Measurements from ENCODE around the gene GTSE1.

The GTSE1 gene

DNA sequence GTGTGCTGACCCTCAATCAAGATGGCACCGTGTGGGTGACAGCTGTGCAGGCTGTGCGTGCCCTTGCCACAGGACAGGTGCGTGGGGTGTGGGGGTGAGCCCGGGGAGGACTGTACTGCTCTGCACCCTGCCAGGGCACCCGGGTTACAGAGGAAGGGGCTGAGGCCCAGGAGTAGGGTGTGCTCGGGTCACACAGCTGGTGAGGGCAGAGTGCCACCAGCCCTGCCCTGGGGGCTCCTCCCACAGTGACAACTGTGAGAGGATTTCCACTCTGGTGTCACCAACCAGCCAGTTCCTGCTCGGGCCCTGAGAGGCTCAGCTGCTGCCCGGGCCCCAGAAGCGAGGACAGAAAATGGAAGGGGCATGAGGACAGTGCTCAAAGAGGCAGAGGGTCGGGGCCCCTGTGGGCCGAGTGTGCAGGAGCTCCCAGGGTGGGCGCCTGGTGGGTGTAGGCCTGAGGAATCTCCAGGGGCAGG, 59.4 kb downstream of the GTSE1 start:
- H3K4me3 ChIP-seq (ENCODE audit: low read depth in 1 of 2, low read length in 2 of 2): no peak overlapping the region
- no peaks in the 10 kb centered on the region for H3K9me3 ChIP-seq (ENCODE audit: control insufficient read depth in 1 of 2, low read length in 2 of 2)
- H3K36me3 ChIP-seq (ENCODE audit: control insufficient read depth in 1 of 2, insufficient read depth in 2 of 2, low read length in 2 of 2): peaks cover 34 to 61% of the 10 kb centered on the region in 2 donors
- no peak overlapping the region for H3K27ac ChIP-seq (ENCODE audit: low read depth, low read length)
- H3K4me1 ChIP-seq (ENCODE audit: control insufficient read depth in 1 of 2, insufficient read depth in 2 of 2, low read length in 2 of 2): no peaks in the 10 kb centered on the region
- no peak overlapping the region for H3K9ac ChIP-seq (ENCODE audit: low read depth in 1 of 2, low read length in 2 of 2)
- no peaks in the 10 kb centered on the region for H3K27me3 ChIP-seq (ENCODE audit: control insufficient read depth in 1 of 2, insufficient read depth in 2 of 2, low read length in 2 of 2)

DNA sequence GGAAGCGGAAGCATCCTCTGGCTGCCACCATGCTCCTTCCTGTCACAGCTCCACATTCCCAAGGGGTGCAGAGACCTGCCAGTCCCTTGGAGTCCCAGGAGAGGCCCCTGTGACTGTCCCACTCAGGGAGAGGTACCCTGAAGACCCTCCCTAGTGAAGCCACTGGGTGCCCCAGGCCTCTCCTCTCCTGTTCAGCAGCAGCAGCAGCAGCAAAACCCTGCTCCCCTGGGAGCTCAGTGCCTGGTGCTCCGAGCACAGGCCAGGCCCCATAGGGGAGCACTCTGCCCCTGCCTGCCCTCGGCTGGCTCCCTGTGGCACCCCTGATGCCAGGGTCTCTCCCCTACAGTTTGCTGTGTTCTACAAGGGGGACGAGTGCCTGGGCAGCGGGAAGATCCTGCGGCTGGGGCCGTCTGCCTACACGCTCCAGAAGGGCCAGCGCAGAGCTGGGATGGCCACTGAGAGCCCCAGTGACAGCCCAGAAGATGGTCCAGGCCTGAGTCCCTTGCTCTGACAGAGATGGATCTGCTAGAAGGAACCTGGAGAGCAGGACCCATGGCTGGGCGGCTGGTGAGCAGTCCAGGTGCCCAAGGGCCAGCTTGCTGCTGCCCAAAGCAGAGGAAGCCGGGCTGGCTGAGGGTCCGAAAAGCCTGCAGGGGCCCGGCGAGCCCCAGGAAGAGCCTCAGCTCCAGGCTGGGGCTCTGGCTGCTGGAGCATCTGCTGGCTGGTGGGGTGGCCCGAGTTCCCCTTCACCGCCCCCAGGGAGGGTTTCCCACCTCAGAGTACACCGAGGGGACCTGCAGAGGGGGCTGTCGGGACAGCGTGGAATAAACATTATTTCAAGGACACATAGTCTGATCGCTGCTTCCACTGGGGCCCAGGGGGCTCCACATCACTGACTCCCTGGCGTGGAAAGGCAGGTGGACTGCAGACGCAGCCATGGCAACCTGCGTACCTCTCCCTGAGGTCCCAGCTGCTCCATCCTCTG, 60.1 kb downstream of the GTSE1 start:
- H3K36me3 ChIP-seq (ENCODE audit: control insufficient read depth in 1 of 2, insufficient read depth in 2 of 2, low read length in 2 of 2): peaks cover 30 to 53% of the 10 kb centered on the region in 2 donors
- H3K27ac ChIP-seq (ENCODE audit: low read depth, low read length): no peak overlapping the region

DNA sequence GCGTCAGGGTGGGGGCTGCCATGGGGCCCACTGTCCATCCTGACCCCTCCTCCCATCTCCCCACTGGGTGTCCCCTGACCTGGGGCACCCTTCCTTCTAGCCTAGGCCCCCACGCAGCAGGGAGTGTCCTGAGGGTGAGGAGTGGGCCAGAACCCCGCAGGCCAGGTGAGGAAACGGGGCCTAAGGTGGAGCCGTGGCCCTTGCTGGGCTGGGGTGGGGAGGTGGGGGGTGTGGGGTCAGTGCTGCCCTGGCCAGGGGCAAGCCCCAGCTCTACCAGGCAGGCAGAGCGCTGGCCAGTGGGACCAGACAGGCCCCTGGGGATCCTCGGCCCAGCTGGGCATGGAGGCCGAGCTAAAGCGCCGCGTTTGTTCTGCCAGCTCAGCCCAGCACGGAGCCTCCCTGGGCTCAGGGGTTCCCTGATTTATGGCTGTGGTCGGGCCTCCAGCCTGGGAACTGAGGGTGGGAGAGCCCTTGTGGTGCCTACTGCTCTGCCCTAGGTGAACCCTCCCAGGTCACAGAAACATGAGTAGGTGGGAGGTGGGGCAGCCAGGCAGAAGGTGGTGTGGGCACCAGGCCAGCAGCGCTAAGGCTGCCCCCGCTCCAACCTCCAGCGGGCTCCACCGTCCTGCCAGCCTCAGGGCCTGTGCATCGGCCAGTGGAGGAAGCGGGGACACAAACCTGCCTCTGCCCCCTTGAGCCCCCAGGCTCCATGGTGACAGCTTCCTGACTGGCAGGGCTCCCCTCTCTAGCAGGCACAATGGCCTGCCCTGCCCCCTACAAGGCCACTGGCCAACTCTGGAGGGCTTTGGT, 61.2 kb downstream of the GTSE1 start:
- no peak overlapping the region for H3K4me3 ChIP-seq (ENCODE audit: low read depth in 1 of 2, low read length in 2 of 2)
- H3K4me1 ChIP-seq (ENCODE audit: control insufficient read depth in 1 of 2, insufficient read depth in 2 of 2, low read length in 2 of 2): peaks cover 0 to 8% of the 10 kb centered on the region in 2 donors
- no peaks in the 10 kb centered on the region for H3K9me3 ChIP-seq (ENCODE audit: control insufficient read depth in 1 of 2, low read length in 2 of 2)
- no peaks in the 10 kb centered on the region for H3K27me3 ChIP-seq (ENCODE audit: control insufficient read depth in 1 of 2, insufficient read depth in 2 of 2, low read length in 2 of 2)
- no peak overlapping the region for H3K27ac ChIP-seq (ENCODE audit: low read depth, low read length)
- no peak overlapping the region for H3K9ac ChIP-seq (ENCODE audit: low read depth in 1 of 2, low read length in 2 of 2)
- H3K36me3 ChIP-seq (ENCODE audit: control insufficient read depth in 1 of 2, insufficient read depth in 2 of 2, low read length in 2 of 2): peaks cover 30 to 42% of the 10 kb centered on the region in 2 donors

More for the DNA sequence above, 60.1 kb downstream of the GTSE1 start:
- H3K27me3 ChIP-seq (ENCODE audit: control insufficient read depth in 1 of 2, insufficient read depth in 2 of 2, low read length in 2 of 2): no peaks in the 10 kb centered on the region
- H3K9me3 ChIP-seq (ENCODE audit: control insufficient read depth in 1 of 2, low read length in 2 of 2): no peaks in the 10 kb centered on the region
- no peak overlapping the region for H3K4me3 ChIP-seq (ENCODE audit: low read depth in 1 of 2, low read length in 2 of 2)
- H3K9ac ChIP-seq (ENCODE audit: low read depth in 1 of 2, low read length in 2 of 2): no peak overlapping the region
- no peaks in the 10 kb centered on the region for H3K4me1 ChIP-seq (ENCODE audit: control insufficient read depth in 1 of 2, insufficient read depth in 2 of 2, low read length in 2 of 2)

DNA sequence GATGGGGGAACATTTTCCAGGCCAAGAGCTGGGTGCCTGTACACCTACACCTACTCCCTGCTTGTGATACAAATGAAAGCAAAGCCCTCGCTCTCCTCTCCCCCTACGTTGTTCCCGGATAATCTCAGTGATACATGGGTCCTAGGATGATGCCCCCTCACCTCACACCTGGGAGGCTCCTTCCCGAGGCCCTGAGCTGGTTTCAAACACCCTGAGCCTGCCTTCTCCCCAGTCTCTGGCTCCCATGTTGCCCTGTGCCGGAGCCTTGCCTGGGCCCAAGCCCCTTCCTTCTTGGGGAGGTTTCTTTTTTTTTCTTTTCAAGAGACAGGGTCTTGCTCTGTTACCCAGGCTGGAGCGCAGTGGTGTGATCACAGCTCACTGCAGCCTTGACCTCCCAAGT, 62.1 kb downstream of the GTSE1 start:
- Histone ChIP-seq H3K27me3 (ENCODE audit: control insufficient read depth in 1 of 2, insufficient read depth in 2 of 2, low read length in 2 of 2) (no peaks in the 10 kb centered on the region), H3K9me3 (ENCODE audit: control insufficient read depth in 1 of 2, low read length in 2 of 2) (no peaks in the 10 kb centered on the region), H3K4me3 (ENCODE audit: low read depth in 1 of 2, low read length in 2 of 2) (no peak overlapping the region), H3K27ac (ENCODE audit: low read depth, low read length) (no peak overlapping the region), H3K9ac (ENCODE audit: low read depth in 1 of 2, low read length in 2 of 2) (no peak overlapping the region), H3K36me3 (ENCODE audit: control insufficient read depth in 1 of 2, insufficient read depth in 2 of 2, low read length in 2 of 2) (peaks cover 25 to 33% of the 10 kb centered on the region in 2 donors), H3K4me1 (ENCODE audit: control insufficient read depth in 1 of 2, insufficient read depth in 2 of 2, low read length in 2 of 2) (peaks cover 0 to 8% of the 10 kb centered on the region in 2 donors)

DNA sequence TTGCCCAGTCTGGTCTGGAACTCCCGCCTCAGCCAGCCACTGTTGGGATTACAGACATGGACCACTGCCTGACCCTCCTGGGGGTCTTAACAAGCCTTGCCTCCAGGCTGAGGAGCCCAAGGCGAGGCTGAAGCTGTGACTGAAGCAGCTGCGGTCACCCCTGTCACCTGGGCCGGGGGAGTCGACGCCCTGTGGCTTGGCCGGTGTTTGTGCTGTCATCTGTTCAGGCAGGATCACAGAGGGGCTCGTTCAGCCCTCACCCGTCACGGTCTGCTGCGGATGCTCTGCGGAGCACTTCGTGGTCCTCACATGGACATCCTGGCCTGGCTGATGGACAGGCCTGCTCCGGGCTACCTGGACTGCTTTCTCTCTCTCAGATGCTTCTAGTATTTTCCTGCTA, 62.7 kb downstream of the GTSE1 start:
- H3K27ac ChIP-seq (ENCODE audit: low read depth, low read length): no peak overlapping the region
- H3K9me3 ChIP-seq (ENCODE audit: control insufficient read depth in 1 of 2, low read length in 2 of 2): no peaks in the 10 kb centered on the region
- no peak overlapping the region for H3K4me3 ChIP-seq (ENCODE audit: low read depth in 1 of 2, low read length in 2 of 2)
- H3K9ac ChIP-seq (ENCODE audit: low read depth in 1 of 2, low read length in 2 of 2): no peak overlapping the region
- peaks cover 0 to 8% of the 10 kb centered on the region in 2 donors for H3K4me1 ChIP-seq (ENCODE audit: control insufficient read depth in 1 of 2, insufficient read depth in 2 of 2, low read length in 2 of 2)
- H3K36me3 ChIP-seq (ENCODE audit: control insufficient read depth in 1 of 2, insufficient read depth in 2 of 2, low read length in 2 of 2): peaks cover 20 to 27% of the 10 kb centered on the region in 2 donors
- no peaks in the 10 kb centered on the region for H3K27me3 ChIP-seq (ENCODE audit: control insufficient read depth in 1 of 2, insufficient read depth in 2 of 2, low read length in 2 of 2)

GRCh38 chr22:46360097-46360496, 63.4 kb downstream of the GTSE1 start:
- Histone ChIP-seq H3K9me3 (ENCODE audit: control insufficient read depth in 1 of 2, low read length in 2 of 2) (no peaks in the 10 kb centered on the region), H3K36me3 (ENCODE audit: control insufficient read depth in 1 of 2, insufficient read depth in 2 of 2, low read length in 2 of 2) (peaks cover 20 to 21% of the 10 kb centered on the region in 2 donors), H3K4me3 (ENCODE audit: low read depth in 1 of 2, low read length in 2 of 2) (no peak overlapping the region), H3K27me3 (ENCODE audit: control insufficient read depth in 1 of 2, insufficient read depth in 2 of 2, low read length in 2 of 2) (no peaks in the 10 kb centered on the region), H3K9ac (ENCODE audit: low read depth in 1 of 2, low read length in 2 of 2) (no peak overlapping the region), H3K27ac (ENCODE audit: low read depth, low read length) (no peak overlapping the region), H3K4me1 (ENCODE audit: control insufficient read depth in 1 of 2, insufficient read depth in 2 of 2, low read length in 2 of 2) (peaks cover 0 to 8% of the 10 kb centered on the region in 2 donors)

DNA sequence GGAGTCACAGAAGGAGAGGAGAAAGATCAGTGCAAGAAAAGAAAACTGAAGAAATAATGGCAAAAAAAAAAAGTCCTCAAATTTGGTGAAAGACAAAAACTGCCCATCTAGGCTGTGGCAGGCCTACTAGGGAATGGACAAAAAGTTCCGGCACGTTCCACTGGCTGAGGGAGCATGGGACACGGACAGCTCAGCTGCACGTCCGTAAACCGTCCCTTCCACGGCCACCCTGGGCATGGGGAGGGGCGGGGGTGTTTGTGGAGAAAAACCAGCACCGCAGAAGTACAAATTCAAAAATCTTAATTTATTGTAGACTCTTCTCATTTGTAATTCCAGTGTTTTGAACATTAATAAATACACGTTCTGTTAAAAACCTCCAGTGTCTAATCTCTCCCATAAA, 64.2 kb downstream of the GTSE1 start:
- peaks cover 13 to 14% of the 10 kb centered on the region in 2 donors for H3K36me3 ChIP-seq (ENCODE audit: control insufficient read depth in 1 of 2, insufficient read depth in 2 of 2, low read length in 2 of 2)

DNA sequence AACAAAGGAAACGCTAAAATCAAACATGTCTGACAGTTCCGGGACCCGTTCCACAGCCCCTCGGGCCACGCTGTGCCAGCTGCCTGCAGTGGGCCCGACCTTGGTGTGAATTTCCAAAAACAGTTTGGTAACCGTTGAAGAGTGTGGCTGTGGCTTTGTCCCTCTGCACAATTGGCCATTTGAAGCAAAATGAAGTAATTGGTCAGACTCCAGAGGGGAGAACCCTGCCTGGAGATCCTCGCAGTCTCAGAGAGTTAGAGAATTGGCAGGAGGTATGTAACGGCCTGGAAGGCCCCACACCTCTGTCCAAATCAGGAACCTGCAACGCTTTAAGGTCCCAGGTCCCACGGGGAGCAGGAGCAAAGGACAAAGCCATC, 65.1 kb downstream of the GTSE1 start:
- Histone ChIP-seq H3K27me3 (ENCODE audit: control insufficient read depth in 1 of 2, insufficient read depth in 2 of 2, low read length in 2 of 2) (no peaks in the 10 kb centered on the region), H3K9ac (ENCODE audit: low read depth in 1 of 2, low read length in 2 of 2) (no peak overlapping the region), H3K4me3 (ENCODE audit: low read depth in 1 of 2, low read length in 2 of 2) (no peak overlapping the region), H3K4me1 (ENCODE audit: control insufficient read depth in 1 of 2, insufficient read depth in 2 of 2, low read length in 2 of 2) (peaks cover 0 to 8% of the 10 kb centered on the region in 2 donors), H3K27ac (ENCODE audit: low read depth, low read length) (no peak overlapping the region), H3K9me3 (ENCODE audit: control insufficient read depth in 1 of 2, low read length in 2 of 2) (no peaks in the 10 kb centered on the region), H3K36me3 (ENCODE audit: control insufficient read depth in 1 of 2, insufficient read depth in 2 of 2, low read length in 2 of 2) (peaks cover 5 to 11% of the 10 kb centered on the region in 2 donors)

More for the DNA sequence above, 64.2 kb downstream of the GTSE1 start:
- H3K9ac ChIP-seq (ENCODE audit: low read depth in 1 of 2, low read length in 2 of 2): no peak overlapping the region
- H3K9me3 ChIP-seq (ENCODE audit: control insufficient read depth in 1 of 2, low read length in 2 of 2): no peaks in the 10 kb centered on the region
- H3K4me1 ChIP-seq (ENCODE audit: control insufficient read depth in 1 of 2, insufficient read depth in 2 of 2, low read length in 2 of 2): peaks cover 0 to 8% of the 10 kb centered on the region in 2 donors
- no peaks in the 10 kb centered on the region for H3K27me3 ChIP-seq (ENCODE audit: control insufficient read depth in 1 of 2, insufficient read depth in 2 of 2, low read length in 2 of 2)
- H3K4me3 ChIP-seq (ENCODE audit: low read depth in 1 of 2, low read length in 2 of 2): no peak overlapping the region
- no peak overlapping the region for H3K27ac ChIP-seq (ENCODE audit: low read depth, low read length)

DNA sequence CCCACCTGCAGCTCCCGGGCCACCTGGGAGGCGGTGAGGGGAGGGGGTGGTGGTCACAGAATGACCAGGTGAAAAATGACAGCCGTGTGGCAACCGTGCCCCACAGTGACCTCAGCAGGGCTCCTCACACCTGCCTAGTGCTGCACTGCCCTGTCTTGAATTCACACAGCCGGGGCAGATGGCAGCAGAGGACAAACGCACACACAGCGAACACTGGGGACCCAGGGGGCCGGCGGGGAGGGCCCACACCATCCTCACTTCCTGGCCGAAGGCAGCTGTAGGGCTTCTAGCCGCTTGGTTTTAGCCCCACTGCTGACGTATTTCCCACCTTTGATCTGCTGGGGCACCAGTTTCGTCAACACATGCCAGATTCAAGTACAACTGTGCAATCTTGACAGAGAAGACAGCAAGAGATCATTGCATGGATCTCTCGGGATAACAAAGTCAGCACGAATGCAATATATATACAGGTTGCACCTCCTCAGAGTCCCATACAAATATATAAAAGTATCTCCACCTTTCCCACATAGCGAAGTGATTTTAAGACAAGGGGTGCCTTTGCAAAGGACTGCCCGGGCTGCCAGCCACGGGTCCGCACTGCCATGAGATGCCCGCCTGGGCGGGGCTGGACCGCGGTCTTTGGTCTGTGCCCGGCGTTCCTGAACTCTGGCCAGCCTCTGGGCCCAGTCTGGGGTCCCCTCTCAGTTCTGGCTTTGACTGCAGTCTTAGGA, 65.7 kb downstream of the GTSE1 start:
- Histone ChIP-seq H3K36me3 (ENCODE audit: control insufficient read depth in 1 of 2, insufficient read depth in 2 of 2, low read length in 2 of 2) (peaks cover 2 to 8% of the 10 kb centered on the region in 2 donors), H3K27ac (ENCODE audit: low read depth, low read length) (no peak overlapping the region), H3K9ac (ENCODE audit: low read depth in 1 of 2, low read length in 2 of 2) (no peak overlapping the region)

More for the DNA sequence above, 65.7 kb downstream of the GTSE1 start:
- H3K9me3 ChIP-seq (ENCODE audit: control insufficient read depth in 1 of 2, low read length in 2 of 2): no peaks in the 10 kb centered on the region
- no peak overlapping the region for H3K4me3 ChIP-seq (ENCODE audit: low read depth in 1 of 2, low read length in 2 of 2)
- peaks cover 0 to 10% of the 10 kb centered on the region in 2 donors for H3K4me1 ChIP-seq (ENCODE audit: control insufficient read depth in 1 of 2, insufficient read depth in 2 of 2, low read length in 2 of 2)
- peaks cover 0 to 5% of the 10 kb centered on the region in 2 donors for H3K27me3 ChIP-seq (ENCODE audit: control insufficient read depth in 1 of 2, insufficient read depth in 2 of 2, low read length in 2 of 2)

Measured in duodenal mucosa (tissue), 2 donors.